GM21367 (cell line): ENCODE measurements around the gene SYCE1L.
A peak's percentile ranks its signal among the peaks of the same experiment; 100 is the strongest.
"Not testable (repeated sequence)": the region's sequence is repeated elsewhere in the genome, so short reads cannot be mapped to it uniquely, and the experiment has no call there.

ENCODE experiments used
- ATAC-seq: cut with Tn5 transposase; IDR thresholded peaks from one replicate; pipeline ENCODE4 v1.9.1; 2021; ENCODE audit not compliant: unreplicated experiment

SYCE1L gene, protein sequence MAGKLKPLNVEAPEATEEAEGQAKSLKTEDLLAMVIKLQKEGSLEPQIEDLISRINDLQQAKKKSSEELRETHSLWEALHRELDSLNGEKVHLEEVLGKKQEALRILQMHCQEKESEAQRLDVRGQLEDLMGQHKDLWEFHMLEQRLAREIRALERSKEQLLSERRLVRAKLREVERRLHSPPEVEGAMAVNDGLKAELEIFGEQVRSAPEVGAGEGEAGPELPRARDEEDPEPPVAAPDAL

DNA sequence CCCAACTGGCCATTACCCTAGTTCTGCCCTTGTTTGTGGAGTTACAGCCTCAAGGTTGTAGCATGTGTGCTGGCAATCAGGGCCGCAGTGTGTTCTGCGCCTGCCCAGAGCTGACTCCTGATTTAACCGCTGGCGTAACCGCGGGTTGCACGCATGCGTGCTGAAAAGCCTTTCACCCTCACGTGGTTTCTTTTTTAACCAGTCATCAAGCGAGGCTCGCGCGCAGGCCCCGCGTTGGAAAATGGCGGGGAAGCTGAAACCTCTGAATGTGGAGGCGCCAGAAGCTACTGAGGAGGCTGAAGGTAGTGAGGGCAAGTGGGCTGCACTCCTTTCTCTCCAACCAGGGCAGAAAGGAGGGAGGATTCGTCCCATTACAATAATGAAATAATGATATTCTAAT, at the start of gene SYCE1L:
Gene SYCE1L, plus strand, starts transcription at position 198 of the 400 bp plus-strand sequence. Its CDS starts 44 bp downstream, at position 242.
- no peak for ATAC-seq

GRCh38 chr16:77157346-77158058, 41.7 kb upstream of the SYCE1L start:
- ATAC-seq = no peak

DNA sequence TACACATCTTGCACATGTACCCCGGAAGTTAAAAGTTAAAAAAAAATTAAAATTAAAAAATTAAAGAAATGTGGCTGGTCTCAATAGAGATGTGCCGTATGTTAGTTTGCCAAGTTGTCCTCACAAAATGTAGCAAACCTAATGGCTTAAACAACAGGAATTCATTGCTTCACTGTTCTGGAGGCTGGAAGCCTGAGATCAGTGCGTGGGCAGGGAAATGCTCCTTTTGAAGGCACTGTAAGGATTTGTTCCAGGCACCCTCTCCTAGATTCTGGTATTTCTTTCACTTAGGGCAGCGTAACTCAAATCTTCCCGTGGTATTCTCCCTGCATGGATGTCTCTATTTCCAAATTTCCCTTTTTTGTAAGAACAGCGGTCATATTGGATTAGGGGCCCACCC, 40.9 kb upstream of the SYCE1L start:
- ATAC-seq = no peak

GRCh38 chr16:77165006-77165405, 34.2 kb upstream of the SYCE1L start:
- no peak for ATAC-seq

GRCh38 chr16:77165536-77166236, 33.5 kb upstream of the SYCE1L start:
- not testable (repeated sequence) for ATAC-seq

DNA sequence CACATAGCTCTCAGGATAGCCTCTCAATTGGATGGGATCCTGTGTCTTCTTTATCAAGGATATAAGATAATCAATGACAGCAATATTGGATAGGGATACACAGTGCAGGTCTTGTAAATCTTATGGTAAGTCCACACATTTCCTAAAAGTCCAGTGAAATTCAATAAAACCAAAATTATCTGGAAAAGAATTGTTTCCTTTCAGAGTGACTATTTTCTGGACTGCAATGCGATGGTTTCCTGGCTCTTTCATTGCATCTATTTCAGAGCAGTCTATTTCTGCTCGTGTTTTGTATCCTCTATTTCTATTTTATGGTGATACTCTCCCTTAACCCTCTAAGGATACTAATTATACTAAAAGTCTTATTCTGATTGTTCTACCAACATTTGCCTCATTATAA, 32.5 kb upstream of the SYCE1L start:
- no peak for ATAC-seq

DNA sequence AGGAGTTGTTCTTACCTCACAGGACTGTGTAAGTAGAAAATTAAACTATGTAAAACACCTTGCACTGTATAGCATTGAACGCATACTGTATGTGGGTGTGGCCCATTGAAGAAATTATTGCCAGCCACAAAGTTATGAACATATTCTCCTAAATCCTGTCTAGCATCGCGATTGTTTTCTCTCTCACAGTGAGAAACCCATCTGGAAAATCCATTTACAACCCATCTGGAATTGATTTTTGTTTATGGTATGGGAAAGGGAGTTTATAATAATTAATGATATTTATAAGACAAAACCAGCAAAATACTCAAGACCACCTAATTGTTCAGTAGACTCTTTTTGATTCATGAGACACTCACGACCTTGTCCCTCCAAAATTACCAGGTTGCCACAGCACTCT, 30.3 kb upstream of the SYCE1L start:
- no peak for ATAC-seq

- peak; percentile 67 for ATAC-seq
These were observed 29.5 kb upstream of the SYCE1L start for GRCh38 chr16:77169650-77170236.

DNA sequence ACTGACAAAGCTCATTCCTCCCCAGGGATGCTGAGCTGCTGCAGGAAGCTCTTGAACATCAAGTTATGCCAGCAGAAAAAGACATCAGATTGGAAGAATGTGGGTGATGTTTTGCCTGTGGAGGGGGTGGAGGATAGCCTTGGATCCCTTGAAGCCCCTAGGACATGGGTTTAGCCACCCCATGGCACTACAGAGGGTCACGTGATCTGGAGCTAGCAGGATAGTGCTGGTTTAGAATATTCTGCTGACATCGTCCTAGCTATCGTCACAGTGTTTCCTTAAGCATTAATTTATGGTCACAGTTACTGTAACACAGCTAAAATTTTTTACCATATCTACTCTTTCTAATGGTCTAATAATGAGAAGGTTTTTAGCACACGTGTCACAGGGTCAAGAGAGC, 28.4 kb upstream of the SYCE1L start:
- no peak for ATAC-seq

DNA sequence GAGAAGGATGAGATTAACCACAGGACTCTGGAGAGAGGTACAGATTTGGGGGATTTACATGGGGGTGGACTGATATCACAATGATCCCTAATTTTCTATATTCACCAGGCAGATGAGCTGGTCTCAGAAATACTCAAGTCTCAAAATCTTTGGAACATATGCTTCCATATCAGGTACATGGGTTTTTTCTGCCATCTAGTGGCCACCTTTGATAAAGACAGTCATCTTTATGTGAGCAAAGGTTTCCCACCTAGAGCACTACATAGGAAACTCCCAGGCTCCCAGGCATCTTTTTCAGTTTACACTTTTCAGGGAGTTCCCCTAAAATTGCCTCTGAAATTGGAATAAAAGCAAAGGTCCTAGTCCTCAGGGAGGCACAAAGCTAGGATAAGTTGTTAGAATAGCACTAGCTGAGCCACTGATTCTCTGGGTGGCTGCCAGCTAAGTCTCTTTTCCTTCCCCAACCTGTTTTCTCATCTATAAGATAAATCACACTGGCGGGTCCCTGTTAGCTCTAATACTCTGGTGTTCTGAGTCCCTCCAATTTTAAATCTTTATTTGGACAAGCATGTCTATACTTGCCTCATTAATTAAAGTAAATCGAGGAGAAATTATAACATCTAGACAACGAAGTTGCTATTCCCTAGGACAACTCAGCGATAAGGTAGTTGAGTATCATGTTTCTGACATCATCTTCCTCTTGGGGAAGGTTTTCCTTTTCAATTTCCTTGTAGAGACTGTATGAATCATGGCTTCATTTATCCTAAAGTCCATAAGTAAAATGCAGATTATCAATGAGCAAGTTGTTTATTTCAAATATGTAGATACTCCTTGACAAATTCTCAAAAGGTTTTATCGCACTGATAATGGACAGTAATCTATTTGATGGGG, 27.2 kb upstream of the SYCE1L start:
- ATAC-seq = peak; percentile 76

- no peak for ATAC-seq
These were observed 26.3 kb upstream of the SYCE1L start for GRCh38 chr16:77172951-77173350.

DNA sequence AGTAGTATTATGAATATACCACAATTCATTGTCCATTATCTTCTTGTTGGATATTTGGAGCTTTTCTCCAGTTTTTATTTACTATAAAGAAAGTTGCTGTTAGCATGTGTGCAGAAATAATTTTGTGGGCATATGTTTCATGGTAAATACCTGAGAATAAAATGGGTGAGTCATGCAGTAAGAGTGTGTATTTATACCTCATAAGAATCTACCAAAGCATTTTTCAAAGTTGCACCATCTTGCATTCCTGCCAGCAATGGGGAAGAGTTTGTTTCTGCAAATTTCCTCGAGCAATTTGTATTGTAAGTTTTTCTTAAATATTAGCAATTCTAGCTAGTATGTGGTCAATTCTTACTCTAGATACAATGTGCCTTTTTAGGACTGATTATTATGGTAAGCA, 16.1 kb upstream of the SYCE1L start:
- ATAC-seq = no peak

- not testable (repeated sequence) for ATAC-seq
These were observed 12.9 kb upstream of the SYCE1L start for GRCh38 chr16:77186298-77186697.

DNA sequence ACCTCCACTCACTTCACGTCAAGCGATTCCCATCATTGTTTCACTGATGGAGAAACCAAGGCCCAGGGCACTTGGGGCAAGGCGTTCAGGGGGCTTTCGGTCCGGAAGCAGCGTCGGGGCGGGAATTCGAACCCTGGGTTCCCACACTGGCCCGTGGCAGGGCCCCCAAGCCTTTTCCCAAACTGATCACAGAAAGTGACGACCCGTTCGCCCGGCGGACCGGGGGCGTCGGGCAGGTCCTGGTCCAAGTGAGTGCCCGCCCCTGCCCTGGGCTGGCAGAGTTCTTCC, 9.1 kb upstream of the SYCE1L start:
- peak; percentile 2 for ATAC-seq

DNA sequence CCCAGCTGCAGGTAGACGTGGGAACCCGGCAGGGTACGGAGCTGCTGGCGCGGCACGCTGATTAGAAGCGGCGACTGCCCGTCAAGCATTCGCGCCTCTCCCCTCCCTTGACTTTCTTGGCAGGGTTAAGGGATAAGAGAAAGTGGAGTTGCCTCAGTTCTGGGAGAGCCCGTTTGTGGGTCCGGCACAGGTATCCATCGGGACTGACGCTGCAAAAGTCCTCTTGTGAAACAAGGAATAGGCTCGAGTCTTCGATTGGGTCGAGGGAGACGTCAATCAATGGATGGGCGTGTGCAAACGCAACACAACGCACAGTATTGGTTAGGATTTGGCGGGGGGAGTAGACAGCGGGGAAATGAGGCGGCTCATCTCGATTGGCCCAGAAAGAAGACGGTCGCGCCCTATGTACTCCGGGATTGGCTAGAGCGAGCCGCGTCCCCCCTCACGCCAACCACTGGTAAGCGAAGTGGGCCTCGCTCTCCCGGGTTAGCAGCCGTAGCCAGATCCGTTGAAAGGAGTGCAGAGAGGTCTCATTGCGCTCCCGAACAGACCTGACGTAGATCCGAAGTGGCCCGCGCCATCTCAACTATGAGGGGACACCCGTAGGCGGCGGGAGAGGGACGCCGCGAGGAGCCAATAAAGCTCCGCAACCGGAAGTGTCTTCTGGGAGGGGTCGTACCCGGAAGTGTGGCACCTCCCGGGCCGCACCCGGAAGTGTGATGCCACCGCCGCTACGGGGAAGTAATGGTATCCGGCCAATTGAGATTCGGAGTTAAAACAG, 8.5 kb upstream of the SYCE1L start, which contains the start of gene MON1B:
Gene MON1B, plus strand, starts transcription at position 713 of the 781 bp plus-strand sequence. CDS start 296 bp downstream, outside the sequence.
- ATAC-seq = peak; percentile 96

- ATAC-seq = no peak
These were observed 7.8 kb upstream of the SYCE1L start for GRCh38 chr16:77191259-77191969.

DNA sequence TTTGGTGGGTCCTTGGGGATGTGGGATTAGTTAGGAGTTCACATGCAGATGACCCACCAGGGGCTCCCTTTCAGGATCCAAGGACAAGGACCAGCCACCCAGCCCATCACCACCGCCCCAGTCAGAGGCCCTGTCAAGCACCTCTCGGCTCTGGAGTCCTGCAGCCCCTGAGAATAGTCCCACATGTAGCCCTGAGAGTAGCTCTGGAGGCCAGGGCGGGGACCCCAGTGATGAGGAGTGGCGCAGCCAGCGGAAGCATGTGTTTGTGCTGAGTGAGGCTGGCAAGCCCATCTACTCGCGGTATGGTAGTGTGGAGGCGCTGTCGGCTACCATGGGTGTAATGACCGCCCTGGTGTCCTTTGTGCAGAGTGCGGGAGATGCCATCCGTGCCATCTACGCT, 5.8 kb upstream of the SYCE1L start:
- no peak for ATAC-seq

- no peak for ATAC-seq
These were observed 4.6 kb upstream of the SYCE1L start for GRCh38 chr16:77194295-77195231.
